ENCODE measurements around the gene NRG2. TPM values are rescaled to one million over a fixed set of nuclear protein-coding genes. Genes with fewer than 3 reads are reported as not detected.

NRG2 gene
- polyA plus RNA-seq, 1 of the 3 experiments (the other 2 are of a cell fraction), result 3.7 TPM

DNA sequence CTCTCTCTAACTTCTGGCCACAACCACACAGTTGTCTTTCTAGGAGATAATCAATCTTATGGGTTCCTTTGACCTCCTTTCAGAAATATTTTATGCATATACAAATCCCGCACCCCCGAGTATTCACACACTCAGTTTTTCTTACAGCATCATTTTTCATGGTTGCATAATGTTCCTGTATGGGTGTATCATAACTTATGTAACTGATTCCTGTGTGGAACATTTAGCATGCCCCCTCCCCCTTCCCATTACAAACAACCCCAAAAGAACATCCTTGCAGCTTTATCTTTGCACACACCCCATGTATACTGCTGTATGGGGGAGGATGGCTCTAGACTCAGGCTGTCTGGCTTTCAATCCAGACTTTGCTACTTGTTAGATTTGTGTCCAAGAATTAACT lies 153.7 kb downstream of the NRG2 start:
- CTCF ChIA-PET, result interaction anchor here (0.7 to 8.2 kb wide), 3 partner anchors 9 to 79 kb away, joined by 3 to 79 read pairs (median 5); no protein-coding TSS in a partner anchor
- DNase-seq, result no peak
- Histone ChIP-seq H3K27me3 (ENCODE audit: insufficient read depth) (no peaks in the 10 kb centered on the region), H3K36me3 (replicated peaks in 1 of 2; ENCODE audit: control insufficient read depth in 1 of 2, insufficient read depth in 2 of 2, low read length in 1 of 2) (no peaks in the 10 kb centered on the region), H3F3A (replicated peaks; ENCODE audit: insufficient read depth) (no peaks in the 10 kb centered on the region), H2AFZ (ENCODE audit: low read depth) (no peak overlapping the region), H3K4me3 (ENCODE audit: low read depth in 2 of 2, low read length in 1 of 2) (no peak overlapping the region), H3K9me2 (no peaks in the 10 kb centered on the region), H3K4me2 (no peak overlapping the region), H3K79me2 (ENCODE audit: insufficient read depth) (no peaks in the 10 kb centered on the region), H3K27ac (ENCODE audit: low read depth in 2 of 2, low read length in 1 of 2) (no peak overlapping the region), H3K9ac (no peak overlapping the region), H4K20me1 (ENCODE audit: insufficient read depth) (no peaks in the 10 kb centered on the region), H3K4me1 (ENCODE audit: control insufficient read depth in 1 of 2, insufficient read depth in 2 of 2, low read depth in 1 of 2, low read length in 1 of 2) (peaks cover 0 to 37% of the 10 kb centered on the region in 2 experiments; a peak in 2 of 4 replicates), H3K9me3 (no peaks in the 10 kb centered on the region)
- POLR2A ChIA-PET, result no interaction called here
- TF ChIP-seq TAF1 (IDR thresholded peaks at IDR 0.05; ENCODE audit: borderline replicate concordance, low read depth, low read length) (no peak), FOSL2 (IDR thresholded peaks at IDR 0.05; ENCODE audit: borderline replicate concordance, low read depth) (no peak), TCF12 (IDR thresholded peaks at IDR 0.05) (no peak), EP300 (IDR thresholded peaks at IDR 0.05; ENCODE audit: borderline replicate concordance in 1 of 2, low read depth in 1 of 2, low read length in 1 of 2) (no peak), RCOR1 (IDR thresholded peaks at IDR 0.05; ENCODE audit: low read length) (no peak), RXRA (IDR thresholded peaks at IDR 0.05; ENCODE audit: borderline replicate concordance, low read depth) (no peak), MEF2A (IDR thresholded peaks at IDR 0.05; ENCODE audit: borderline replicate concordance, low read depth) (no peak), MXI1 (IDR thresholded peaks at IDR 0.05; ENCODE audit: low read depth, low read length) (no peak), CHD2 (IDR thresholded peaks at IDR 0.05; ENCODE audit: low read length, partially characterized antibody) (no peak), EZH2phosphoT487 (IDR thresholded peaks at IDR 0.05; ENCODE audit: borderline replicate concordance, low read depth) (no peak)
- TF ChIP-seq, protein P1, sequence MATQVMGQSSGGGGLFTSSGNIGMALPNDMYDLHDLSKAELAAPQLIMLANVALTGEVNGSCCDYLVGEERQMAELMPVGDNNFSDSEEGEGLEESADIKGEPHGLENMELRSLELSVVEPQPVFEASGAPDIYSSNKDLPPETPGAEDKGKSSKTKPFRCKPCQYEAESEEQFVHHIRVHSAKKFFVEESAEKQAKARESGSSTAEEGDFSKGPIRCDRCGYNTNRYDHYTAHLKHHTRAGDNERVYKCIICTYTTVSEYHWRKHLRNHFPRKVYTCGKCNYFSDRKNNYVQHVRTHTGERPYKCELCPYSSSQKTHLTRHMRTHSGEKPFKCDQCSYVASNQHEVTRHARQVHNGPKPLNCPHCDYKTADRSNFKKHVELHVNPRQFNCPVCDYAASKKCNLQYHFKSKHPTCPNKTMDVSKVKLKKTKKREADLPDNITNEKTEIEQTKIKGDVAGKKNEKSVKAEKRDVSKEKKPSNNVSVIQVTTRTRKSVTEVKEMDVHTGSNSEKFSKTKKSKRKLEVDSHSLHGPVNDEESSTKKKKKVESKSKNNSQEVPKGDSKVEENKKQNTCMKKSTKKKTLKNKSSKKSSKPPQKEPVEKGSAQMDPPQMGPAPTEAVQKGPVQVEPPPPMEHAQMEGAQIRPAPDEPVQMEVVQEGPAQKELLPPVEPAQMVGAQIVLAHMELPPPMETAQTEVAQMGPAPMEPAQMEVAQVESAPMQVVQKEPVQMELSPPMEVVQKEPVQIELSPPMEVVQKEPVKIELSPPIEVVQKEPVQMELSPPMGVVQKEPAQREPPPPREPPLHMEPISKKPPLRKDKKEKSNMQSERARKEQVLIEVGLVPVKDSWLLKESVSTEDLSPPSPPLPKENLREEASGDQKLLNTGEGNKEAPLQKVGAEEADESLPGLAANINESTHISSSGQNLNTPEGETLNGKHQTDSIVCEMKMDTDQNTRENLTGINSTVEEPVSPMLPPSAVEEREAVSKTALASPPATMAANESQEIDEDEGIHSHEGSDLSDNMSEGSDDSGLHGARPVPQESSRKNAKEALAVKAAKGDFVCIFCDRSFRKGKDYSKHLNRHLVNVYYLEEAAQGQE (IDR thresholded peaks at IDR 0.05; ENCODE audit: low read depth, low read length), result no peak
- TF ChIP-seq, protein P2, sequence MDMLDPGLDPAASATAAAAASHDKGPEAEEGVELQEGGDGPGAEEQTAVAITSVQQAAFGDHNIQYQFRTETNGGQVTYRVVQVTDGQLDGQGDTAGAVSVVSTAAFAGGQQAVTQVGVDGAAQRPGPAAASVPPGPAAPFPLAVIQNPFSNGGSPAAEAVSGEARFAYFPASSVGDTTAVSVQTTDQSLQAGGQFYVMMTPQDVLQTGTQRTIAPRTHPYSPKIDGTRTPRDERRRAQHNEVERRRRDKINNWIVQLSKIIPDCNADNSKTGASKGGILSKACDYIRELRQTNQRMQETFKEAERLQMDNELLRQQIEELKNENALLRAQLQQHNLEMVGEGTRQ (IDR thresholded peaks at IDR 0.05; ENCODE audit: borderline replicate concordance, low read depth, low read length), result no peak
- TF ChIP-seq, protein P3, sequence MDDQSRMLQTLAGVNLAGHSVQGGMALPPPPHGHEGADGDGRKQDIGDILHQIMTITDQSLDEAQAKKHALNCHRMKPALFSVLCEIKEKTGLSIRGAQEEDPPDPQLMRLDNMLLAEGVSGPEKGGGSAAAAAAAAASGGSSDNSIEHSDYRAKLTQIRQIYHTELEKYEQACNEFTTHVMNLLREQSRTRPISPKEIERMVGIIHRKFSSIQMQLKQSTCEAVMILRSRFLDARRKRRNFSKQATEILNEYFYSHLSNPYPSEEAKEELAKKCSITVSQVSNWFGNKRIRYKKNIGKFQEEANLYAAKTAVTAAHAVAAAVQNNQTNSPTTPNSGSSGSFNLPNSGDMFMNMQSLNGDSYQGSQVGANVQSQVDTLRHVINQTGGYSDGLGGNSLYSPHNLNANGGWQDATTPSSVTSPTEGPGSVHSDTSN (IDR thresholded peaks at IDR 0.05), result no peak
- 91% methylated on average over 2 of the region's 2 CpGs for WGBS (ENCODE audit: low lambda C conversion rate)
